Epithelial cell of proximal tubule (primary cell): ENCODE results near the gene ERCC6L2. TPM values are rescaled to one million over a fixed set of nuclear protein-coding genes. Genes with fewer than 3 reads are reported as not detected.

ENCODE experiments used
- DNase-seq: peaks from one replicate; pipeline ENCODE4 v3.0.0-alpha.2; 2011; ENCODE audit warnings: low read depth
- H3K4me3 ChIP-seq: 2 replicates; pipeline ENCODE4 v1.5.1; 2011; ENCODE audit warnings: low read depth, mild to moderate bottlenecking, low read length
- CTCF ChIP-seq: conservative IDR thresholded peaks from 2 replicates; pipeline ENCODE4 v1.5.1; 2012; ENCODE audit warnings: low read depth, mild to moderate bottlenecking, low read length
- total RNA-seq: library from RNA; depleted of rRNA; stranded (reverse); fragments of >200 nt; gene quantifications from 2 replicates; pipeline ENCODE4 v1.2.3, GENCODE V29; 2015

The ERCC6L2 gene
- total RNA-seq, 1 donor from 2014 or later = 60.0 TPM

GRCh38 chr9:95877984-95878383 lies 2.5 kb downstream of the ERCC6L2 start:
- DNase-seq = no peak
- H3K4me3 ChIP-seq = no peak overlapping the region
- no peak for TF ChIP-seq CTCF

GRCh38 chr9:95879591-95879990 lies 4.1 kb downstream of the ERCC6L2 start:
- TF ChIP-seq CTCF = no peak
- H3K4me3 ChIP-seq = no peak overlapping the region
- DNase-seq = no peak

GRCh38 chr9:95880021-95880690 lies 4.7 kb downstream of the ERCC6L2 start:
- TF ChIP-seq CTCF = no peak
- no peak for DNase-seq
- no peak overlapping the region for H3K4me3 ChIP-seq

GRCh38 chr9:95887926-95888497 lies 12.5 kb downstream of the ERCC6L2 start:
- no peak for TF ChIP-seq CTCF
- DNase-seq = no peak
- H3K4me3 ChIP-seq = no peak overlapping the region

GRCh38 chr9:95890594-95890993 lies 15.1 kb downstream of the ERCC6L2 start:
- TF ChIP-seq CTCF = no peak
- no peak for DNase-seq
- no peak overlapping the region for H3K4me3 ChIP-seq

GRCh38 chr9:95891067-95891671 lies 15.7 kb downstream of the ERCC6L2 start:
- H3K4me3 ChIP-seq = no peak overlapping the region
- no peak for DNase-seq
- TF ChIP-seq CTCF = no peak
